ENCODE results near the gene PSD2. TPM values are rescaled to one million over a fixed set of nuclear protein-coding genes. Genes with fewer than 3 reads are reported as not detected.

The PSD2 gene
- total RNA-seq, 1 experiment from 2014 or later: not detected

- H3K9ac ChIP-seq (ENCODE audit: low read length): no peak overlapping the region
- no peaks in the 10 kb centered on the region for H4K20me1 ChIP-seq (ENCODE audit: insufficient read depth, low read depth, low read length)
- H3K9me3 ChIP-seq (ENCODE audit: low read length): no peaks in the 10 kb centered on the region
- H2AFZ ChIP-seq (ENCODE audit: low read length): no peak overlapping the region
- no peak for DNase-seq
- no peak overlapping the region for H3K4me2 ChIP-seq (ENCODE audit: low read depth, low read length, poor library complexity, severe bottlenecking)
- H3K36me3 ChIP-seq (ENCODE audit: insufficient read depth, low read length): no peaks in the 10 kb centered on the region
- no peaks in the 10 kb centered on the region for H3K79me2 ChIP-seq (ENCODE audit: low read length)
- no peaks in the 10 kb centered on the region for H3K27me3 ChIP-seq (ENCODE audit: low read length)
- H3K4me3 ChIP-seq (ENCODE audit: low read length): no peak overlapping the region
- H3K4me1 ChIP-seq (ENCODE audit: low read length): no peaks in the 10 kb centered on the region
- H3K27ac ChIP-seq (ENCODE audit: low read length): no peak overlapping the region
- H3K9me2 ChIP-seq (replicated peaks; ENCODE audit: insufficient read depth, low read length): no peaks in the 10 kb centered on the region
These were observed 32.7 kb downstream of the PSD2 start for GRCh38 chr5:139828207-139828895.

- Histone ChIP-seq H3K4me2 (ENCODE audit: low read depth, low read length, poor library complexity, severe bottlenecking) (no peak overlapping the region), H3K9me2 (replicated peaks; ENCODE audit: insufficient read depth, low read length) (no peaks in the 10 kb centered on the region), H3K4me1 (ENCODE audit: low read length) (no peaks in the 10 kb centered on the region), H3K9ac (ENCODE audit: low read length) (no peak overlapping the region), H3K79me2 (ENCODE audit: low read length) (no peaks in the 10 kb centered on the region), H3K36me3 (ENCODE audit: insufficient read depth, low read length) (no peaks in the 10 kb centered on the region), H3K27me3 (ENCODE audit: low read length) (no peaks in the 10 kb centered on the region), H3K4me3 (ENCODE audit: low read length) (no peak overlapping the region), H2AFZ (ENCODE audit: low read length) (no peak overlapping the region), H3K27ac (ENCODE audit: low read length) (no peak overlapping the region), H4K20me1 (ENCODE audit: insufficient read depth, low read depth, low read length) (no peaks in the 10 kb centered on the region), H3K9me3 (ENCODE audit: low read length) (no peaks in the 10 kb centered on the region)
- DNase-seq: no peak
These were observed 33.9 kb downstream of the PSD2 start for GRCh38 chr5:139829471-139829870.

DNA sequence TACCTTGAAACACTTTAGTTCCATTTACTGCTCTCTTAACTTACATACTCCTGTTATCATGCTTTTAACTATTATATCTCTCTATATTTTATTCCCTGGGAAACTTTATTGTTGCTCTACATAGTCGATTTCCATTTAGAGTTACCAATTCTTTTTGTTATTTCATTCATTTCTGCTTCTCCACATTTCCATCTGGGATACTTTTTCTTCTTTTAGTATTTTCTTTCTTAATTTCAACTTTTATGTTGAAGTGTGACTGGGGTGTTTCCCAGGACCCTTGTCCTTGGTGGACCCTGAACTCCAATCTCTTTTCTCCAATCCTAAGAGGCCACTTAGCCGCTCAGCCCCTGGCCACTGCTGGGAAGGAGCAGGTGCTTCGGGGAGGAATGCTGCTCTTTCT lies 36.0 kb downstream of the PSD2 start:
- Histone ChIP-seq H3K4me2 (ENCODE audit: low read depth, low read length, poor library complexity, severe bottlenecking) (no peak overlapping the region), H3K79me2 (ENCODE audit: low read length) (no peaks in the 10 kb centered on the region), H2AFZ (ENCODE audit: low read length) (no peak overlapping the region), H3K36me3 (ENCODE audit: insufficient read depth, low read length) (no peaks in the 10 kb centered on the region), H4K20me1 (ENCODE audit: insufficient read depth, low read depth, low read length) (no peaks in the 10 kb centered on the region), H3K9me2 (replicated peaks; ENCODE audit: insufficient read depth, low read length) (no peaks in the 10 kb centered on the region), H3K9me3 (ENCODE audit: low read length) (no peaks in the 10 kb centered on the region), H3K4me1 (ENCODE audit: low read length) (no peaks in the 10 kb centered on the region), H3K9ac (ENCODE audit: low read length) (no peak overlapping the region), H3K27me3 (ENCODE audit: low read length) (no peaks in the 10 kb centered on the region), H3K27ac (ENCODE audit: low read length) (no peak overlapping the region), H3K4me3 (ENCODE audit: low read length) (no peak overlapping the region)
- no peak for DNase-seq

DNA sequence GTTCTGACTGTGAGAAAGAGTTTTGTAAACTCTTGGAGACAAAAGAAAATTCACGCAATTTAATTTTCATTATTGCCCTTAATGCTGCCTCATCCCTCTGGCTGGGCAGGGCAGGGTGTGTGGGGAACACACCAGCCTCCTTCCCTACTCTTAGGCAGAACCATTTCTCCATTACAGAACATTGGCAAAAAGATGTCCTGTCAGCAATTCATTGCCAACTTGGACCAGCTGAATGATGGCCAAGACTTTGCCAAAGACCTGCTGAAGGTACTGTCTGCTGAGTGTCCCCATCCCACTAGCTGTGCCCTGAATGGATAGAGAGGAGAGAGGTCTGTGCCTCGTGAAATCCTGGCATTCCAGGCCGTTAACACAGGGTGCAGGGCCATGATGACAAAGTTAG lies 37.9 kb downstream of the PSD2 start:
- Histone ChIP-seq H3K36me3 (ENCODE audit: insufficient read depth, low read length) (no peaks in the 10 kb centered on the region), H3K4me1 (ENCODE audit: low read length) (no peaks in the 10 kb centered on the region), H4K20me1 (ENCODE audit: insufficient read depth, low read depth, low read length) (no peaks in the 10 kb centered on the region), H3K9me3 (ENCODE audit: low read length) (no peaks in the 10 kb centered on the region), H3K4me3 (ENCODE audit: low read length) (no peak overlapping the region), H3K27ac (ENCODE audit: low read length) (no peak overlapping the region), H3K4me2 (ENCODE audit: low read depth, low read length, poor library complexity, severe bottlenecking) (no peak overlapping the region), H3K9ac (ENCODE audit: low read length) (no peak overlapping the region), H3K27me3 (ENCODE audit: low read length) (no peaks in the 10 kb centered on the region), H3K79me2 (ENCODE audit: low read length) (no peaks in the 10 kb centered on the region), H3K9me2 (replicated peaks; ENCODE audit: insufficient read depth, low read length) (no peaks in the 10 kb centered on the region), H2AFZ (ENCODE audit: low read length) (no peak overlapping the region)
- no peak for DNase-seq

GRCh38 chr5:139835656-139836055 lies 40.0 kb downstream of the PSD2 start:
- DNase-seq: no peak
- Histone ChIP-seq H3K9ac (ENCODE audit: low read length) (no peak overlapping the region), H2AFZ (ENCODE audit: low read length) (no peak overlapping the region), H3K27ac (ENCODE audit: low read length) (no peak overlapping the region), H3K4me1 (ENCODE audit: low read length) (no peaks in the 10 kb centered on the region), H3K9me2 (replicated peaks; ENCODE audit: insufficient read depth, low read length) (no peaks in the 10 kb centered on the region), H4K20me1 (ENCODE audit: insufficient read depth, low read depth, low read length) (no peaks in the 10 kb centered on the region), H3K27me3 (ENCODE audit: low read length) (no peaks in the 10 kb centered on the region), H3K36me3 (ENCODE audit: insufficient read depth, low read length) (no peaks in the 10 kb centered on the region), H3K79me2 (ENCODE audit: low read length) (no peaks in the 10 kb centered on the region), H3K9me3 (ENCODE audit: low read length) (no peaks in the 10 kb centered on the region), H3K4me3 (ENCODE audit: low read length) (no peak overlapping the region), H3K4me2 (ENCODE audit: low read depth, low read length, poor library complexity, severe bottlenecking) (no peak overlapping the region)

GRCh38 chr5:139836469-139837208 lies 41.0 kb downstream of the PSD2 start:
- no peaks in the 10 kb centered on the region for H4K20me1 ChIP-seq (ENCODE audit: insufficient read depth, low read depth, low read length)
- no peak overlapping the region for H2AFZ ChIP-seq (ENCODE audit: low read length)
- no peak overlapping the region for H3K27ac ChIP-seq (ENCODE audit: low read length)
- no peak for DNase-seq
- no peaks in the 10 kb centered on the region for H3K9me3 ChIP-seq (ENCODE audit: low read length)
- no peak overlapping the region for H3K4me3 ChIP-seq (ENCODE audit: low read length)
- no peak overlapping the region for H3K4me2 ChIP-seq (ENCODE audit: low read depth, low read length, poor library complexity, severe bottlenecking)
- H3K4me1 ChIP-seq (ENCODE audit: low read length): no peaks in the 10 kb centered on the region
- H3K79me2 ChIP-seq (ENCODE audit: low read length): no peaks in the 10 kb centered on the region
- H3K9me2 ChIP-seq (replicated peaks; ENCODE audit: insufficient read depth, low read length): no peaks in the 10 kb centered on the region
- no peaks in the 10 kb centered on the region for H3K36me3 ChIP-seq (ENCODE audit: insufficient read depth, low read length)
- no peak overlapping the region for H3K9ac ChIP-seq (ENCODE audit: low read length)
- H3K27me3 ChIP-seq (ENCODE audit: low read length): no peaks in the 10 kb centered on the region

DNA sequence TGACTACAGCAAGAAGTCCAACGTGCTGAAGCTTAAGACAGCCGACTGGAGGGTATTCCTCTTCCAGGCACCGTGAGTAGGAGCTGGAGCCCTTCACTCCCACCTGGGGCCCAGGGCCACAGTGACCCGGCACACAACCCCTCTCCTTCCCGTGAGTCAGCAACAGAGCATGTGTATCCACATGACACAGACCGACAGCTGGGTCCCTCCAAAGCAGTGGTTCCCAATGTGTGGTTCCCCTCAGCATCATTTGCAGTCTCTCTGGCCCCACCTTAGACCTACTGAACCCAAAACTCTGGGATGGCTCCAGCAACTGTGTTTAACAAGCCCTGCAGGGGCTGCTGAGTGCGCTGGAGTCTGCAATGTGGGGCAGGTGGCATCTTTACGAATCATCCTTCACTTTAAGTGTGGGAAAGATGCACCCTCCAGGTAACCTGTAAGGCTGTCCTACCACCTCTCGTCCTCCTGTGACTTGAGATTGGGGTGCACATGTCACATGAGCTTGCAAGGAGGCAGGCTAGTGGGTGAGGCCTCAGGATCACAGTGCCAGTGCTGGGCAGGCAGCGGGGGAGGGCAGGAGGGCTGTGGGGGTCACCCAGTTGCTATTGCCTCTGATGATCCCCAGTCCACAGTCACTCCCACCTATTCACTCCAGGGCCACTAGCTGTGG lies 42.2 kb downstream of the PSD2 start:
- H3K79me2 ChIP-seq (ENCODE audit: low read length): no peaks in the 10 kb centered on the region
- H3K27ac ChIP-seq (ENCODE audit: low read length): no peak overlapping the region
- H3K9me3 ChIP-seq (ENCODE audit: low read length): no peaks in the 10 kb centered on the region
- H3K4me1 ChIP-seq (ENCODE audit: low read length): no peaks in the 10 kb centered on the region
- no peak for DNase-seq
- no peaks in the 10 kb centered on the region for H3K36me3 ChIP-seq (ENCODE audit: insufficient read depth, low read length)
- no peak overlapping the region for H3K4me2 ChIP-seq (ENCODE audit: low read depth, low read length, poor library complexity, severe bottlenecking)
- no peak overlapping the region for H3K4me3 ChIP-seq (ENCODE audit: low read length)
- H3K9ac ChIP-seq (ENCODE audit: low read length): no peak overlapping the region
- no peaks in the 10 kb centered on the region for H3K27me3 ChIP-seq (ENCODE audit: low read length)
- no peaks in the 10 kb centered on the region for H3K9me2 ChIP-seq (replicated peaks; ENCODE audit: insufficient read depth, low read length)
- H4K20me1 ChIP-seq (ENCODE audit: insufficient read depth, low read depth, low read length): no peaks in the 10 kb centered on the region
- H2AFZ ChIP-seq (ENCODE audit: low read length): no peak overlapping the region

DNA sequence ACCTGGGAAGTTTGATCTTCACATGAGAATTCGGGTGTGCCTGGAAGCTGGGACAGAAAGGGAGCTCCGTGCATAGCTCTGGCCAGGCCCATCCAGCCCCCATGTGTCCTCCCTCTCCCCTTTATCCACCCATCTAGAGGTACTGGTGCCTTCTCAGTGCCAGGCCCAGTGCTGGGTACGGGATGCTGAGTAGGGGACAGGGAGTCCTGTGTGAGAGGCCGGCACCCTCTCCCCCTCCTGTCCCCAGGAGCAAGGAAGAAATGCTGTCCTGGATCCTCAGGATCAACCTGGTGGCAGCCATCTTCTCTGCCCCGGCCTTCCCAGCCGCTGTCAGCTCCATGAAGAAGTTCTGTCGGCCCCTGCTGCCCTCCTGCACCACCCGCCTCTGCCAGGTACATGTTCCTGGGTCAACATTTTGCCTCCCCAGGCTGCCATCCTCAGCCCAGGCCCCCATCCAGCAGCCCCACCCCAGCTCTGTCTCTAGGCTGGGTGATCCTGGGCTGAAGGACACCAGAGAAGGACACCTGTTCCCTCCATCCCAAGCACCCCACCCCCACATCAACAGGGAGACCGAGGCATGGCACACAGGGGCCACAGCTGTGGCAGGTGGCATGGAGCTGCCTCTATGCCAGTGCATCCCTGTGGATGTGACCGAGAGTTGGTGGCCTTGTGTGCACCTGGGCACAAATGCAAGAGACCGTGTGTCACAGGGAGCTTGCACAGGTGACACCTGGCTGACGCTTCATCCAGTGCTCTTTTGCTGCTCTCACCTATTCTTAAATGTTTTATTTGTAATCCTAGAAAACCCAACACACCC lies 43.0 kb downstream of the PSD2 start:
- Histone ChIP-seq H3K9ac (ENCODE audit: low read length) (no peak overlapping the region), H3K9me2 (replicated peaks; ENCODE audit: insufficient read depth, low read length) (no peaks in the 10 kb centered on the region), H3K4me1 (ENCODE audit: low read length) (no peaks in the 10 kb centered on the region), H3K79me2 (ENCODE audit: low read length) (no peaks in the 10 kb centered on the region), H3K4me3 (ENCODE audit: low read length) (no peak overlapping the region), H3K36me3 (ENCODE audit: insufficient read depth, low read length) (no peaks in the 10 kb centered on the region), H3K27ac (ENCODE audit: low read length) (no peak overlapping the region), H3K27me3 (ENCODE audit: low read length) (no peaks in the 10 kb centered on the region), H3K9me3 (ENCODE audit: low read length) (no peaks in the 10 kb centered on the region), H3K4me2 (ENCODE audit: low read depth, low read length, poor library complexity, severe bottlenecking) (no peak overlapping the region), H2AFZ (ENCODE audit: low read length) (no peak overlapping the region), H4K20me1 (ENCODE audit: insufficient read depth, low read depth, low read length) (no peaks in the 10 kb centered on the region)
- no peak for DNase-seq

Data from Karpas-422 (cell line).